ENCODE data around the gene SNX30.
A peak's percentile ranks its signal among the peaks of the same experiment; 100 is the strongest.
"Not testable (repeated sequence)": the region's sequence is repeated elsewhere in the genome, so short reads cannot be mapped to it uniquely, and the experiment has no call there.

The SNX30 gene

DNA sequence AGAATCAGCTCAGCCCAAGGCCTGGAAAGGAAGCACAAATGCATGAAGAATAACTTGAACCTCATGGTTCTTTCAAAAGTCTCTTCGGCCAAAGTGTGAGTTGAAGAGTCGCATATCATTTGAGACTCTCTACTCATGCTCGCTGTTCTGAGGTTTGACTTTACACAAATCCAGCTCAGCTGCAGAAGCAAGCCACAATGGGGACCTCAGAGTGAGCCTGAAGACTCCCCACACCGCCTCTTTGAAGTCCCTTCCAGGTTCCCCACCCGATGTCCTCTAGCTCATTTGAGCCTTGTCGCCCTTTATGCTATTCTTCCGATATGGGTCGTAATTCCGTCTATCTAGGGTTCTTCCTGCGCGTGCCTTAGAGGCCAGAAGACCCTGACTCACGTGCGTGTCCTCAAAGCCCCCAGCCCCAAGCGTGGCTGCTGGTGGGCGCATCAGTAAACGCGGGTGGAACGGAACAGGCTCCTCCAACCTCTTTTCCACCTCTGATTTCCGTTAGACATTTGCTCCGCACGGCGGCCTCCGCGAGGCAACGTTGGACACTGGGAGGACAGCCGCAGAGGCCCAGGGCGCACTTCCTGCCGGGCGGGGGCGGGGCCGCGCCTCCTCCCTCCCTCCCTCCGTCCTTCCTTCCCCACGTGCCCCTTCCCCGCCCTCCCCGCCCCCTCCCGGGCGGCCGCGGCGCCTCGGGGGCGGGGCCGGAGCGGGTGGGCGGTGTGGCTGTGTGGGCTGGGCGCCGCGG, at the start of gene SNX30:
SNX30 (plus strand) TSS at position 745 of the 748 bp plus-strand sequence. CDS start 242 bp downstream, outside the sequence.
- DNase-seq = peak; percentile 44 to 93 (median 81)

- no peak for DNase-seq
Measured at GRCh38 chr9:112703304-112703703, 47.3 kb upstream of the SNX30 start.

DNA sequence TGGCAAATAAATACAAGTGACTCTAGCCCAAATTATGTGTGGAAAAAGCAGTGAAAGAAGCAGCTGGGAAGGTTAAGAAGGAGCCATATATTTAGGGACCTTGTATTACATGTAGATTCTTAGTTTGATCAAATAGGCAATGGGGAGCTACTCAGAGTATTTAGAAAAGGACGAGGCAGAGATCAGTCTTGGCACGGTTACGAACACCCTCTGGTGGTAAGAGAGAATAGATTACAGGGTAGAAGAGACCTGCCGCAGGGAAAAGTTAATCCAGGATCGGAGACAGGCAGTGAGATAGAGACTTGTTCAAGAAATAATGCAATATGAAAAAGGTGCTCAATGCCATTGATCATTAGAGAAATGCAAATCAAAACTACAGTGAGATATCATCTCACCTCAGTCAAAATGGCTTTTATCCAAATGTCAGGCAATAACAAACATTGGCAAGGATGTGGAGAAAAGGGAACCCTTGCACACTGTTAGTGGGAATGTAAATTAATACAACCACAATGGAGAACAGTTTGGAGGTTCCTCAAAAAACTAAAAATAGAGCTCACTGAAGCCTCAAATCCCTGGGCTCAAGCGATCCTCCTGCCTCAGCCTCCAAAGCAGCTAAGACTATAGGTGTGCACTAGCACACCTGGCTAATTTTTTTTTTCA, 44.7 kb upstream of the SNX30 start:
- peak in 19 of 56 donors; percentile 1 to 48 (median 21) for DNase-seq

- DNase-seq = peak in 18 of 56 donors; percentile 0 to 72 (median 10)
Measured at GRCh38 chr9:112711050-112711689, 39.4 kb upstream of the SNX30 start.

DNA sequence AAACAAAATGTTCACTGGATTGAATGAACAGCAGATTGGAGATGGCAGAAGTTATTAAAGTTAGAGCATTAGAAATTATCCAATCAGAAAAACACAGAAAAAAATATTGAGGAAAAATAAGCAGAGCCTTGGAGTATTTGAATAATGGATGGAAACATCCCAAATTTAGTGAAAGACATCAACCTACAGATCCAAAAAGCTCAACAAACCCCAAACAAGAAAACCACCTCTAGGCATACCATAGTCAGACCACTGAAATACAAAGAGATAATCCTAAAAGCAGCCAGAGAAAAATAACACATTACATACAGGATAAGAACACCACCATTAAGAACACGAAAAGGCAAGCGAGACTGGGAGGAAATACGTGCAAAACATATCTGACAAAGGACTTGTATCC, 37.9 kb upstream of the SNX30 start:
- DNase-seq = no peak

DNA sequence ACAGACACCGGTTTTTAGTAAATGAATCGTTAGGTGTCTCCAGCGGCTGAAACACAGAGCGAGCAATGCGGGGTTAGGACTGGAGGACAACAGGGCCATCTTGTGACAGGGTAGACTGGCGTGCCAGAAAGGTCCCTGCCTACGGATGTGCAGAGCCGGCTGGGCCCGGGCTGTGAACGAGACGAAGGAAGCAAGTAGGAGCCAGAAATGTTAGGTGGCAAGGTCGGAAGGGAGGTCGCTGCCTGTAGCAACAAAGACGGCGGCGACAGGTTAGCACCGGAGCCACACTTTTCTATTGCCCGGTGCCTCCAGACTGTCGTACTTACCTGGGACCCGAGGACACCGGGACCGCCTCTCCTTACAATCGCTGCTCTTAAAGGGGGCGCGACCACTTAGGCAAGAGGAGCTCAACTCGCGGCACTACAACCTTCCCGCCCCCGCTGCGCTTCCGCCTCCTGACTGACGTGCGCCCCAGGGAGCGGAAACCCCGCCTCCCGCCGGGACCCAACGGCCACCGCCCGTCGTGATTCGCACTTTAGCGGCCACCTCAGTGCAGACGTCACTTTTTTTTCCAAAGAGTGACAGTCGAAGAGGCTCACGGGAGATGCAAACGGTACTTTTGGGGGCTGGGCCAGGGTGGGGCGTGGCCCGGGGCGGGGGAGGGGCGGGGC, 32.8 kb upstream of the SNX30 start, which contains the start of gene INIP:
INIP (minus strand) TSS at position 457 of the 671 bp plus-strand sequence. CDS start 1,632 bp downstream, outside the sequence.
- peak; percentile 34 to 98 (median 94) for DNase-seq

DNA sequence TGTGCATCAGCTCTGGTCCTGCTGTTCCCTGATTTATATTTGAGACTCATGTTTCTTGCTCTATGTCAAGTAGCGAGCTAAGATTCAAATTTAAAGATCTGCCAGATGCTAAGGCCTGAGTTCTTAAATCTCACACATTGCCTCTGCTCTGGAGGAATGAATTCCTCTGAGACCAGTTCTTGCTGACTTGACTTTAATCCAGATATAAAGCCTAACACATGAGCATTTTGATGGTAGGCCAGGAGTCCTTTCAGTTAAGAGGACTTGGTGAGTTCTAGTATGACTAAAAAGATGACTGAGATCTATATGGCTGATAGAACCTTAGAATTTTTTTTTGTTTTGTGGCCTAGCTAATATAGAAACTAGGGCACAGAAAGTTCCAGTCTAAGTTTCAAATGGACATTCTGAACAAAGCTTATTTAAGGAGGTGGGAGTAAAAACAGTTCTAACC, 31.3 kb upstream of the SNX30 start:
- DNase-seq = peak in 1 of 56 donors; percentile 3

- no peak for DNase-seq
Measured at GRCh38 chr9:112719696-112720095, 30.9 kb upstream of the SNX30 start.

DNA sequence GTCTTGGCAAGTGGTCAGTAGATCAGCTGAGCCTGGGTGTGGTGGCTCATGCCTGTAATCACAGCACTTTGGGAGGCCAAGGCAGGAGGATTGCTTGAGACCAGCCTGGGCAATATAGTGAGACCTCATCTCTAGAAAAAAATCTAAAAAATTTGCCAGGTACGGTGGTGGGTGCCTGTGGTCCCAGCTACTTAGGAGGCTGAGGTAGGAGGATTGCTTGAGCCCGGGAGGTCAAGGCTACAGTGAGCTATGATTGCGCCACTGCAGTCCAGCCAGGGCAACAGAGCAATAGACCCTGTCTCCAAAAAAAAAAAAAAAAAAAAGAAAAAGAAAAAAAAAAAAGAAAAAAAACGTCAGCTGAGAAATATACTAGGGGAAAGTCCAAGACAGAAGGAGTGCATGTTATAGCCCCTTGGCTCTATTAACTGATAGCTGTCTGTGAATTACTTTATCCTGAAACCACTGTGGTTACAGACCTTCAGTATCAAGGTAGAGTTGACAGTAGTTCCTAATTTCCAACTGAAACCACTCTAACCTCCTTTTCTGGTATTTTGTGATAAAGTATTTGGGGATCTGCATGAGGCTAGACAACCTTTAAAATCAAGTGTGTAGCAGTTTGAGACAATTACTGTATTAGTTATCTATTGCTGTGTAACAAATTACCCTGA, 30.3 kb upstream of the SNX30 start:
- no peak for DNase-seq

- not testable (repeated sequence) for DNase-seq
Measured at GRCh38 chr9:112722749-112723148, 27.8 kb upstream of the SNX30 start.

GRCh38 chr9:112725961-112726360, 24.6 kb upstream of the SNX30 start:
- DNase-seq = no peak

DNA sequence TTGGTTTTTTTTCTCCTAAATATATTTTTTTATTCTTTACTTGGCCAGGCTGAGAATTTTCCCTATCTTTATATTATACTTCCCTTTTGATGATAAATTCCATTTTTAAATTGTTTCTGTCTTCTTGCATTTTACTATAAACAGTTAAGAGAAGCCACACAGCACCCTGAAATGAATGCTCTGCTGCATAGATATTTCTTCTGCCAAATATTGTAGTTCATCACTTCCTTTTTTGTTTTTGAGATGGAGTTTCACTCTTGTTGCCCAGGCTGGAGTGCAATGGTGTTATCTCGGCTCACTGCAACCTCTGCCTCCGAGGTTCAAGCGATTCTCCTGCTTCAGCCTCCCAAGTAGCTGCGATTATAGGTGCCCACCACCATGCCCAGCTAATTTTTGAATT, 24.1 kb upstream of the SNX30 start:
- DNase-seq = no peak

- DNase-seq = no peak
Measured at GRCh38 chr9:112728401-112728800, 22.2 kb upstream of the SNX30 start.

GRCh38 chr9:112731971-112732370, 18.6 kb upstream of the SNX30 start:
- no peak for DNase-seq

GRCh38 chr9:112734892-112735291, 15.7 kb upstream of the SNX30 start:
- no peak for DNase-seq

GRCh38 chr9:112743216-112743836, 7.2 kb upstream of the SNX30 start:
- peak in 2 of 56 donors; percentile 3 to 7 for DNase-seq

DNA sequence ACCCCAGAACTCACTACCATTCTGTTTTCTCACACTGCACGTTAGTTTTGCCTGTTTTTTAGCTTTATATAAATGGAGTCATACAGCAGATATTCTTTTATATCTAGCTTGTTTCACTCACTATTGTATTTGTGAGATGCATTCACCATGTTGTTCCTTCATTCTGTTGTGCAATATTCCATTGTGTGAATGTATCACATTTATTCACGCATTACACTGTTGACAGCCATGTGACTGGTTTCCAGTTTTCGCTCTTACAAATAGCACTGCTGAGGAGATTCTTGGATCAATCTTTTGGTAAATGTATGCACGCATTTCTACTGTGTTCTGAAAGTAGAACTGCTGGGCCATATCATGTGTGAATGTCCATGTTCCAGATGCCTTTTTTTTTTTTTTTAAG, 6.4 kb upstream of the SNX30 start:
- no peak for DNase-seq

DNA sequence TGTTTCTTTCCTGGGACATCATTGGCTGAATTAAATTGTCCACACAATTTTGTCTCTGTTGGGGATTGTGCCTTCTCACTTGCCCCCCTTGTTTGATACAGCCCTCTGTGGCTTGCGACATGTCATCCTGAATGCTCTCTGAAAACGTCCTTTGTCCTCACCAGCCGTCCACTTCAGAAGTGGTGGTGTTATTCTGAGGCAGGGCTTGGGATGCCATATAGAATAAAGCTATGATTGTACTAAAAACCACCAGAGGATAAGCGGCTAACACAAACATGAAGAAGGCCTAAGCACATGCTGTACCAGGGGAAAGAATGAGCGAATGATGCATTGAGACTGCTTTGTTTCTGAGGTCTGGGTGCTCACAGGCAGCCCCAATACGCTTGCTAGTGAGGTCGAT, 3.5 kb upstream of the SNX30 start:
- peak in 55 of 56 donors; percentile 17 to 94 (median 75) for DNase-seq

DNA sequence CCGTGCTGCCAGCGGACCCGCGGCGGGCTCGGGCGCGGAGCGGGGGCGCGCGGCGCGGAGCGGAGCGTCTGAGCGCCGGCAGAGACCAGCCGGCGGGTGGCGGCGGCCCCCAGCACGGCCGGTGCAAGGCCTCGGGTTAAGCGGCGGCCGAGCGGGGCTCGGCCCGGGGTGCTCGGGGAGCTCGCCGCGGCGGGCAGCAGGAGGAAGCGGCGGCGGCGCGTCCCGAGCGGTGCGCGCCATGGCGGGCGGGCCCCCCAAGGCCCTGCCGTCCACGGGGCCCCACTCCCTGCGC, 150 bp downstream of the SNX30 start:
- DNase-seq = peak in 1 of 56 donors; percentile 54

- peak in 48 of 56 donors; percentile 4 to 72 (median 38) for DNase-seq
Measured at GRCh38 chr9:112751056-112751795, 666 bp downstream of the SNX30 start.

All from amygdala (tissue), 56 donors.